Measurements from ENCODE around the gene AIFM2.

The AIFM2 gene

DNA sequence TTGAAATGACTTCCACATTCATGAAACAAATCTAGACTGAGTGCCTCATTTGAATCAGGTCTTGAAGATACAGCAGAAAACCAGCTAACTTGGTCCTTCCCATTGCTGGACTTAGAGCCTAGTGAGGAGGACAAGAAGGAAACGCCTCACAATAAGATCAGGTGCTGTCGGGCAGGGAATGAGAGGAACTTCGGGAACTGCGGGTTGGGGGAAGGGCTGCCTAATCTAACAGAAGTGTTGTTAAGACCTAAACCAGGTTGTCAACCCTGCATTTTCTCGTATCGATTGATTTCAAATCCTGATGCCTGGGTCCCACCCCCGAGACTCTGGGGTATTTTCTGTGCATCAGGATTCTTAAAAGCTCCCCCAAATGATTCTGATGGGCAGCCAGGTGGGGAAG is 53.7 kb downstream of the AIFM2 start:
- no peak for TF ChIP-seq ZNF274 (IDR thresholded peaks at IDR 0.05; ENCODE audit: low read depth, low read length)
- H3K4me3 ChIP-seq (ENCODE audit: low read length) = no peak overlapping the region

DNA sequence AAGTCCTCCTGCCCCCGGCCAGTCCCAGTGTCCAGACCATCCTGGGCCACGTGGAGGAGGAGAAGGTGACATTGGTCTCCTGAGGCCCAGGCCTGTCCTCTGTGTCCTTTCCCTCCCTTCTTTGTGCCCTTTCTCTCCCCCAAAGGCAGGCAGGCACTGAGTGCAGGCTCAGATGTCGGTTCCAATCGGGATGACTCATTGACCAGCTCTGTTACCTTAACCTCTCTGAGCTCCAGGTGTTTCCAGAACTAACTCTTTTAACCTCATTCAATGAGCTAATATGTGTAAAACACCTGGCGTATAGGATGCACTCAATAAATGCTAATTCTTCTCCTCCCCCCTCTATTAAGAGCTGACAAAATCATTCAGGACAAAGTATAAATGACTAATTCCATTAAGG is 54.3 kb downstream of the AIFM2 start:
- TF ChIP-seq ZNF274 (IDR thresholded peaks at IDR 0.05; ENCODE audit: low read depth, low read length) = no peak
- H3K4me3 ChIP-seq (ENCODE audit: low read length) = no peak overlapping the region

DNA sequence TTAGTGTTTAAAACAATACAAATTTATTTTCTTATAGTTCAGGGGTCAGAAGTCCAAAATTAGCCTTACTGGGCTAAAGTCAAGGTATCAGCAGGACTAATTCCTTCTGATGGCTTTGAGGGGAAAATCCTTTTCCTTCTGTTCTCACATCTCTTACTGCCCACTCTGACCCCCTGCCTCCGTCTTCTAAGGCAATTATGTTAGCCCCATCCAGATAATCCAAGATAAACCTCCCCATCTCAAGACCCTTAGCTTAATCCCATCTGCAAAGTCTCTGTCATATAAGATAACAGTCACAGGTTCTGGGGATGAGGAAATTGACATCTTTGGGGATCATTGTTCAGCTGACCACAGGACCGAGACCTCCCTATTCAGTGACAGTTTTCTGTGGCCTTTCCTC is 57.7 kb downstream of the AIFM2 start:
- H3K4me3 ChIP-seq (ENCODE audit: low read length) = no peak overlapping the region
- TF ChIP-seq ZNF274 (IDR thresholded peaks at IDR 0.05; ENCODE audit: low read depth, low read length) = no peak

- TF ChIP-seq ZNF274 (IDR thresholded peaks at IDR 0.05; ENCODE audit: low read depth, low read length) = no peak
- H3K4me3 ChIP-seq (ENCODE audit: low read length) = no peak overlapping the region
These were observed 58.5 kb downstream of the AIFM2 start for GRCh38 chr10:70074165-70074564.

DNA sequence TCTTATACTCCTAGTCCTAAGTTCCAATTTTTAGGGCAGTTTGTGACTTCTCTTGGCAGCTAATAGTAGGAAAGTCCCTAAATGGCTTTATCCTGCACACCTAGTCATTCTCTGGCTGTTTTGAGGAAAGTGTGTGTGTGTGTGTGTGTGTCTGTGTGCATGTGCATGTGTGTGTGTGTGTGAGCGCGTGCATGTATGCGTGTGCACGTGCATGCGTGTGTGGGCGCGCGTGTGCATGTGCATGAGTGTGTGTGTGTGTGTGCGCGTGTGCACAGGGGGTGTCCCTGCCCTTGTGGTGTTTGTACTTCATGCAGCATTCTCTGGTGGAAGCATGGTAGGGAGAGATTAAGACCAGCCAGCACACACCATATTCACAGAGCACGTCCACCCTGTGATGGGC is 61.8 kb downstream of the AIFM2 start:
- no peak overlapping the region for H3K4me3 ChIP-seq (ENCODE audit: low read length)
- no peak for TF ChIP-seq ZNF274 (IDR thresholded peaks at IDR 0.05; ENCODE audit: low read depth, low read length)

DNA sequence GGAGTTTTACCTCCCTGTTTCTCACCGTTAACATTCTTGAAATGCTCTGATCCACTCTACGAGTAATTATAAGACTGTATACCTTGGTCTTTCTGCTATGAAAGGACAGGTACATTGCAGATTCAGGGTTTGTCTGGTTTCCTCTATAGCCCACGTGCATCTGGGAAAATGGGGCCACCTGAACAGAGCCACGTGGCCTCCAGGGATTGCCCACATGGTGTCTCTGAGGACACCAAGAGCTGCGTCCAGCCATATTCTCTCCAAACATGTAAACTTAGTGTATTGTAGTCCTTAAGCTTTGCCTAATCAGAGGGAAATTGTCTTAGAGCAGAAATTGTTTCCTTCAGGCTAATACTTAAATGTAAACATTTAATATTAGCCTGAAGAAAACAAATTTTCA is 63.3 kb downstream of the AIFM2 start:
- TF ChIP-seq ZNF274 (IDR thresholded peaks at IDR 0.05; ENCODE audit: low read depth, low read length) = no peak
- no peak overlapping the region for H3K4me3 ChIP-seq (ENCODE audit: low read length)

DNA sequence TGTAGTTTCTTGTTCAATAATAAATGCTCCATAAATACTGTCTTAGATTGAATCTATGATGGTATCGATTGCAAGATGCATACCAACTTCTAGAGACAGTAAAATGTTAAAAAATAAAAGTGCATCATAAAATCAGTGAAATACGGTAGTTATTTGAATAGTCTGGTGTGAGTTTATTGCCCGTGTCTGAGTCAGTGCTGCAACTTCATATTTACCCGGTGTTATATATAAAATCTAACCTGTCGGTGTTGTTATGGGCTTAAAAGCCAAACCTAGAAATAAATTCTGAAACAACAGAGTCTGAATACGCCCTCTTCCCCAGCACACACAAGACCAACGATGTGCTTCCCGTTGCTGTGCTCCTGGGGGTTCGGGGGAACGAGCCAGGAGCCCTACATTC is 63.7 kb downstream of the AIFM2 start:
- TF ChIP-seq ZNF274 (IDR thresholded peaks at IDR 0.05; ENCODE audit: low read depth, low read length) = no peak

DNA sequence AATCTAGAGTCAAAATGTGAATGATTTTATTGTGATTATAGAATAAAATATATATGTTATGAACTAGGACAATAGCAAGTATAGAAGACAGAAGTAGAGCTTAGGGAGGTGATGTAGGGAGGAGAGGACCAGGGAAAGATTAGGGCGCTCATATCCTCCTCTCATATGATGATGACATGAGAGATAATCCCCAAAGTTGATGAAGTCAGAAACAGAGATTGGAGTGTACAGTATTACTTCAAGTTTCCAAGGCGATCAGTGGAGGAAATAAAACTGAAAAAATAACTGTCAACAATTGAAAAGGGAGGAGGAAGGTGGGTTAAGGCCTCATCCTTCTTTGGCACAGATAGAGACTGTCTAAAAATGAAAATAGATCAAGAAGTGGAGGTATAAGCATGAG is 65.0 kb downstream of the AIFM2 start:
- TF ChIP-seq ZNF274 (IDR thresholded peaks at IDR 0.05; ENCODE audit: low read depth, low read length) = no peak
- no peak overlapping the region for H3K4me3 ChIP-seq (ENCODE audit: low read length)

More for the DNA sequence above, 63.7 kb downstream of the AIFM2 start:
- H3K4me3 ChIP-seq (ENCODE audit: low read length) = no peak overlapping the region

DNA sequence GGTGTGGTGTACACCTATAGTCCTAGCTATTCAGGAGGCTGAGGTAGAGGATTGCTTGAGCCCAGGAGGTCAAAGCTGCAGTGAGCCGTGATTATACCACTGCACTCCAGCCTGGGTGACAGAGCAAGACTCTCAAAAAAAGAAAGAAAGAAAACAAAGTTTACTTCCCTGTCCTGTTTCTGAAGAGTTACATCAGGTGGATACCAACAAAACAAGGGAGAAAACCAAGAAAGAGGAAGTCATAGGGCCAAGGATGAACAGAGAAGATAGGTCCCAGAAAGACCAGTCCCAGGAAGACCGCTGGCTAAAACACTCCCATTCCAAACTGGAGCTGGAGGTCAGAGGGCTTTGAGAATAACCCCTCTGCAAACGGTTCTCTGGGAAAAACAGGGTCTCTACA is 66.4 kb downstream of the AIFM2 start:
- TF ChIP-seq ZNF274 (IDR thresholded peaks at IDR 0.05; ENCODE audit: low read depth, low read length) = no peak

GRCh38 chr10:70064486-70064885 is 68.1 kb downstream of the AIFM2 start:
- no peak for TF ChIP-seq ZNF274 (IDR thresholded peaks at IDR 0.05; ENCODE audit: low read depth, low read length)

More for the DNA sequence above, 66.4 kb downstream of the AIFM2 start:
- H3K4me3 ChIP-seq (ENCODE audit: low read length) = no peak overlapping the region

DNA sequence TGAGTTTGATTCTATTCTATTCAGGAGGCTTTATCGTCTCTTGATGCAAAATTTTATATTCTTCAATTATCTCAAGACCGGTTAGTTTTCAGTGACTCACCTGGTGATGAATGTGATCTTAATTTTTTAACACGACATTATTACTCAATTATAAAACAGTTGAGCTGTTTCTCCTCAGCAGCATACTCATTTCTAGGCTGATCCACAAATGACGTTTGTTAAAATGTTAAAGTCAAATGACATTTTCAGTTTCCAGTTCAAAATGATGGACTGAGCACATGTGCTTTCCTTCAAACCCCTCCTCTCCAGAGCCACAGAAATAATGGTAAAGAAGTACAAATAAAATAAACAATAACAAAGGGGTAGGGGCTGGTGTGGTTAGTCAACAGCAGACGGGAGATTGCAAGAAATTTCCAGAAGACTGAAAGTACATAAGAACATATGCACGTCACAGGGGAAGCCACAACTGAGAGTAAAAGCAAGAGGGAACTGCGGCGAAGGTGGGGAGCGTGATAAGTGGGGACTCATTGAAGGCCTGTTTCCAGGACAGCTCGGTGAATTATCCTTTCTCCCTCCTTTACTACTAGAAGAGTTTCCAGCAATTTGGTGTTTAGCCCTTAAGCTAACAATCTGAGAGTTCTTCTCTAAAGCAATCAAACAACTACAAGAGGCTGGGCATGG is 69.1 kb downstream of the AIFM2 start:
- no peak for TF ChIP-seq ZNF274 (IDR thresholded peaks at IDR 0.05; ENCODE audit: low read depth, low read length)
- H3K4me3 ChIP-seq (ENCODE audit: low read length) = no peak overlapping the region

More at GRCh38 chr10:70064486-70064885, 68.1 kb downstream of the AIFM2 start:
- H3K4me3 ChIP-seq (ENCODE audit: low read length) = no peak overlapping the region
